Spinal cord (tissue), 10 donors: ENCODE data around the gene TMEM217. TPM values are rescaled to one million over a fixed set of nuclear protein-coding genes. Genes with fewer than 3 reads are reported as not detected.

Source experiments
- DNase-seq, 6 donors: peaks; one replicate each; pipeline versions ENCODE4 v3.0.0 to v3.0.0-alpha.2; 2013 to 2015; ENCODE audit warnings: low spot score in 6 of 6, low read depth in 4 of 6
- H3K27ac ChIP-seq: one replicate; pipeline ENCODE4 v1.5.1; 2013; ENCODE audit warnings: low read depth, low read length, control low read depth
- H3K27me3 ChIP-seq: one replicate; pipeline ENCODE4 v1.6.1; 2013; ENCODE audit warnings: low read length; ENCODE audit not compliant: control insufficient read depth, insufficient read depth
- H3K36me3 ChIP-seq: one replicate; pipeline ENCODE4 v1.6.1; 2013; ENCODE audit warnings: low read length; ENCODE audit not compliant: control insufficient read depth, insufficient read depth
- H3K4me1 ChIP-seq: one replicate; pipeline ENCODE4 v1.6.1; 2013; ENCODE audit warnings: low read length; ENCODE audit not compliant: control insufficient read depth, insufficient read depth
- H3K4me3 ChIP-seq: one replicate; pipeline ENCODE4 v1.5.1; 2013; ENCODE audit warnings: low read depth, low read length, control low read depth
- H3K9me3 ChIP-seq: one replicate; pipeline ENCODE4 v1.6.1; 2013; ENCODE audit warnings: low read length; ENCODE audit not compliant: control insufficient read depth, insufficient read depth
- WGBS: methylation state at CpG from one replicate; pipeline ENCODE4 v1.1.5; 2013; ENCODE audit warnings: missing lambda C conversion rate; ENCODE audit not compliant: insufficient coverage; 5-methylcytosine and 5-hydroxymethylcytosine counted together
- polyA plus RNA-seq, 2 donors: library from polyadenylated mRNA; unstranded; fragments of 120-200 nt; gene quantifications; one replicate each; pipeline ENCODE4 v1.2.1, GENCODE V29; 2013; ENCODE audit not compliant: insufficient read length in 2 of 2
- total RNA-seq, 2 donors: library from RNA; depleted of rRNA in 1 of 2; stranded (reverse); fragments of 120-200 nt in 1 of 2; fragments of >200 nt in 1 of 2; gene quantifications; one replicate each; pipeline versions ENCODE4 v1.2.3 to v1.2.4, GENCODE V29; 2013 to 2014
- donor health status: healthy.

The TMEM217 gene
- total and polyA plus RNA-seq, 4 donors = 0.71 to 1.6 (median 1.3) TPM

DNA sequence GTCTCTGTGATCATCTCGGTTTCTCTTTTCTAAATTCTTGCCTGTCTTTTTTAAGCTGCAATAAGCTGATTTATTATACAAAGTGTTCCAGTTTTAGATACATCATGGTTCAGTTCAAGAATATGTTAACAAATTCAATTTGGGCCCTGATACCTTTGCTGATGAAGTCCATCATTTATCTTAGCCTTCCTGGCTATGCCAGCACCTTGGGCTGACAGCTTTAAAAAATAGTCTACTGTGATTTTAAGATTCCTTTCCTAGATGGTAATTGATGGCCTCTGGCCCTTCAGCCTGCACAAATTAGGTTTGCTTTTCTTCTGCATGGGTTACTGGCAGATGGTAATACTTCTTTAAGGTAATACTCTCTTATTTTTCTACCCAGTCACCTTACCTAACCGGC lies 7.1 kb upstream of the TMEM217 start:
- peak in 1 of 6 donors; percentile 51 for DNase-seq
- H3K9me3 ChIP-seq = no peaks in the 10 kb centered on the region
- no peak overlapping the region for H3K4me3 ChIP-seq
- no CpG with 5 or more reads among the region's 2 CpGs for WGBS
- no peaks in the 10 kb centered on the region for H3K27me3 ChIP-seq
- no peak overlapping the region for H3K27ac ChIP-seq
- H3K4me1 ChIP-seq = no peaks in the 10 kb centered on the region
- peaks cover 3% of the 10 kb centered on the region for H3K36me3 ChIP-seq

DNA sequence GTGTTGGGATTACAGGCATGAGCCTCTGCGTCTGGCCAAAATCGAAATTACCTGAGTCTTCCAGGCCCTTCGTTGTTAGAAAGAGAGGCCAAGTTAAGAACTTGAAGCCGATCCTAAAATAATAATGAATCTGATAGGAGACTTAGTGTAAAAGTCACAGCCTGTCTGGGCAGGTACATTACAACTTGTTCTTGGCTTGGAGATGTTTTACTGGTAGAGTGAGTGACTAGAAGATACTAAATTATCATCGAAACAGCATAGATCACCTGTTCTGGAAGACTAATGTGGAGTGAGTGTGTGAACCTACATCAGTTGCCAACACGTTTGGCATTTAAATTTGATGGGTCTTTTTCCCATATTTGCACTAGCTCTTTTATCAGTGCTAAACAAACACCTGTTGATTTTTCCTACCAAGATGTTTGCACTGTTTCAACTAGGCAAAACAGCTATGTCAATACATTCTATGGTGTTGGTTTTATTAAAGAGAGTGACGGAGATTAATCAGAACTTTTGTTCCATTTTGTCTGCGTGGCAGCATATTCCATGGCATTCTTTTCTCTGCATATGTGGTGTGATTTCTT lies 4.6 kb upstream of the TMEM217 start:
- Histone ChIP-seq H3K27me3 (no peaks in the 10 kb centered on the region), H3K27ac (no peak overlapping the region), H3K4me3 (no peak overlapping the region), H3K36me3 (peaks cover 3% of the 10 kb centered on the region), H3K4me1 (peaks cover 3% of the 10 kb centered on the region), H3K9me3 (no peaks in the 10 kb centered on the region)
- DNase-seq = no peak
- 80% methylated on average over 1 of the region's 8 CpGs for WGBS

DNA sequence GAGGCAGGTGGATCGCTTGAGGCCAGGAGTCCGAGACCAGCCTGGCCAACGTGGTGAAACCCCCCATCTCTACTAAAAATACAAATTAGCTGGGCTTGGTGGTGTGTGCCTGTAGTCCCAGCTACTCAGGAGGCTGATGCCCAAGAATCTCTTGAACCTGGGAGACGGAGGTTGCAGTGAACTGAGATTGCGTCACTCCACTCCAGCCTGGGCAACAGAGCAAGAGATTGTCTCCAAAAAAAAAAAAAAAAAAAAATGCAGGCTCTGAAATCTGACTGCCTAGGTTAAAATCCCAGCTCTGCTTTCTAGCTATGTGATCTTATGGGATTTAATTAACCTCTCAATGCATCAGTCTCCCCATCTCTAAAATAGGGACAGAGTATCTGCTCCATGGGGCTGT lies 3.3 kb upstream of the TMEM217 start:
- Histone ChIP-seq H3K4me1 (peaks cover 3% of the 10 kb centered on the region), H3K27ac (no peak overlapping the region), H3K9me3 (no peaks in the 10 kb centered on the region), H3K36me3 (peaks cover 3% of the 10 kb centered on the region), H3K27me3 (no peaks in the 10 kb centered on the region), H3K4me3 (no peak overlapping the region)
- DNase-seq = no peak
- 100% methylated on average over 2 of the region's 5 CpGs for WGBS

DNA sequence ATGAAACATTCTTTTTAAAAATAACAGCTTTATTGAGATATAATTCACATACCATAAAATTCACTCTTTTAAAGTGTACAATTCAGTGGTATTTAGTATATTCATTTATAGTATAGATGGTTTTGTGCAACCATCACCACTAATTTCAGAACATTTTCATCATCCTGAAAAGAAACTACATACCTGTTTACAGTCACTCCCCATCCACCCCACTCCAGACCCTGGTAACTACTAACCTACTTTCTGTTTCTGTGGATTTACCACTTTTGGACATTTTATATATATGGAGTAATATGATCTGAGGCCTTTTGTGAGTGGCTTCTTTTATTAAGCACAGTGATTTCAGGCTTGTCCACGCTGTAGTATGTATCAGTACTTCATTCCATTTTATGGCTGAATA lies 2.5 kb upstream of the TMEM217 start:
- Histone ChIP-seq H3K36me3 (peaks cover 3% of the 10 kb centered on the region), H3K4me3 (no peak overlapping the region), H3K27me3 (peaks cover 2% of the 10 kb centered on the region), H3K9me3 (no peaks in the 10 kb centered on the region), H3K27ac (no peak overlapping the region), H3K4me1 (peaks cover 3% of the 10 kb centered on the region)
- no CpG with 5 or more reads among the region's 1 CpG for WGBS
- DNase-seq = no peak

DNA sequence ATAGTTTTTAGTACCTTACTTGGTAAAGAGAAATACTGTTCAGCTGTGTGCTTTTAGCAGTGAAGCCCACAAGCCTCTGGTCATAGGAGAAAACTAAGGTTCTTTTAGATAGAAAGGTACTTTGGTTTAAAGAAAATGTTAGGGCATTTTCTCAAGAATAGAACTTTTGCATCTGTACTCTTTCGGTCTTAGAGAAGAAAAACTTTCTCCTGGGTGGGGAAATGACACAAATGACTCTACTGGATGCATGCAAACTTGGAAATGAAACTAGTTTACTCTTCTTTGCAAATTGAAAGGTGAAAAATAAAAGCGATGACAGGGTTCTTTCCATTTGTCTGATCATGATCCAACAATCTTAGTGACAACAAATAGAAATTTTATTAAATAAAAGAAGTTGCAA lies 2.1 kb upstream of the TMEM217 start:
- H3K9me3 ChIP-seq = no peaks in the 10 kb centered on the region
- H3K27me3 ChIP-seq = peaks cover 2% of the 10 kb centered on the region
- H3K4me1 ChIP-seq = peaks cover 3% of the 10 kb centered on the region
- peaks cover 3% of the 10 kb centered on the region for H3K36me3 ChIP-seq
- no peak for DNase-seq
- H3K4me3 ChIP-seq = no peak overlapping the region
- H3K27ac ChIP-seq = no peak overlapping the region
- WGBS = no CpG with 5 or more reads among the region's 2 CpGs

DNA sequence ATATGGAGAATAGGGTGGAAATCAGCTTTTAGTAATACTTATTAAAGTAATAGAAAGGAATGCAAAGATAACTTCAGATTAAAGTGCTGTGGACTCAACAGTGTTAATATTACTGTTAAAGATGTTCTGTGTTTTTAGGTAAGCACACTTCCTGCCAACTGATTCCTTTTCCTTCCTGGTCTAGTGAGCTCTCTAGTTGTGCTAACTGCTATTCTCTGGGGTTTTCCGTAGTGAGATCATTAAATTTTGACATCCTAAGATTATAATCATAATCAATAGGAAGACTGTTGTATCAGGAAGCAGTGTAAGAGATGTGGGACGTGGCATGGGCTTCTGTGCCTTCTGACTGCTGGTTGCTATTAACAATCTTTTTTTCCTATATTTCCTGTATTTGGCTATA lies 1.2 kb upstream of the TMEM217 start:
- WGBS = no CpG with 5 or more reads among the region's 2 CpGs
- Histone ChIP-seq H3K36me3 (peaks cover 3% of the 10 kb centered on the region), H3K27ac (no peak overlapping the region), H3K4me3 (no peak overlapping the region), H3K9me3 (no peaks in the 10 kb centered on the region), H3K27me3 (peaks cover 2% of the 10 kb centered on the region), H3K4me1 (peaks cover 3% of the 10 kb centered on the region)
- no peak for DNase-seq

DNA sequence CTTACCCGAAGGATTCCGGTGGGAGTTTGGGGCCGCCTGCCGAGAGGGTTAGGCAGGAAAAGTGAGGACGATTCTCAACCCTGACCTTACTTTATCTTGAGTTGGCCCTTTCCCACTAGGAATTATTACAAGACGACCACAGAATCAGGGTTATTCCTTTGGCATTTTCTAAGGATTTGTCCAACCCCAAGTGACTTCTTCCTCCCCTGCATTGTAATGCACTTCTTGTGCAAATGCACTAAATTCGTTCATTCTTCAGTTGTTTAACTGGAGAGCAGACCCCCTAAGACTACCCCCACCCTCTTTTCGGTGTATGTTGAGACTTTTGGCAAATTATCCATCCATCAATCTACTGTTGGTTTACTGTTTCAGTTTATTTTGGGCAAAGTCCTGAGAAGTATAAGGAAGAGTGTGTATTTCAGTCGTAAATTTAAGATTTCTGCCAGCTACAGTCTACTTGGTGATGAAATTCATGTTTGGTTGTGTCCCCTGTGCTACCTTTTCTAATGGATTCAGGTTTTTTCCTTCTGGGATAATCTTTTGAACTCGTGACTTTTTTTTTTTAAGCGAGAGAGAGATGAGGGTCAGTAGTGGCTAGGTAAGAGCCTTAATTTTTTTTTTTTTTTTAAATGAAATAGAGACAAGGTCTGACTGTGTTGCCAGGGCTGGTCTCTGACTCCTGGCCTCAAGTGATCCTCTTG lies 611 bp upstream of the TMEM217 start:
- DNase-seq = no peak
- Histone ChIP-seq H3K27me3 (peaks cover 2% of the 10 kb centered on the region), H3K36me3 (peaks cover 3% of the 10 kb centered on the region), H3K27ac (peak overlapping the region; percentile 93), H3K4me3 (peak overlapping the region; percentile 97), H3K4me1 (peaks cover 3% of the 10 kb centered on the region), H3K9me3 (no peaks in the 10 kb centered on the region)
- 13% methylated on average over 7 of the region's 11 CpGs for WGBS

DNA sequence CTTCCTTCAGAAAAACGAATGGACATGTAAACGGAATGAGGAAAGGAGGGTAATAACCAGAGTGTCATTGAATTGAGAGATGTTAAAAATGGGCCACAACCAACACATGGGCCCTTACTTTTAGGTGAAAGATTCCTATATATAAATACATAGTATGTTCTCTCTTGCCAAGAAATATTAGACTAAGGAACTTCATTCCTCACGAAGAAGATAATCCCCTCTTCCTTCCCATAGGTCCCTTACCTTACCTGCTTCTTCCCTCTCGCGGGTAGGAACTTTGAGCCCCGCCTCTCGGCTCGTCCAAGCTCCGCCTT lies 667 bp downstream of the TMEM217 start:
- no peaks in the 10 kb centered on the region for H3K9me3 ChIP-seq
- peak overlapping the region; percentile 93 for H3K27ac ChIP-seq
- WGBS = 1% methylated on average over 7 of the region's 9 CpGs
- peaks cover 3% of the 10 kb centered on the region for H3K36me3 ChIP-seq
- H3K4me3 ChIP-seq = peak overlapping the region; percentile 97
- DNase-seq = no peak
- peaks cover 2% of the 10 kb centered on the region for H3K27me3 ChIP-seq
- peaks cover 3% of the 10 kb centered on the region for H3K4me1 ChIP-seq

DNA sequence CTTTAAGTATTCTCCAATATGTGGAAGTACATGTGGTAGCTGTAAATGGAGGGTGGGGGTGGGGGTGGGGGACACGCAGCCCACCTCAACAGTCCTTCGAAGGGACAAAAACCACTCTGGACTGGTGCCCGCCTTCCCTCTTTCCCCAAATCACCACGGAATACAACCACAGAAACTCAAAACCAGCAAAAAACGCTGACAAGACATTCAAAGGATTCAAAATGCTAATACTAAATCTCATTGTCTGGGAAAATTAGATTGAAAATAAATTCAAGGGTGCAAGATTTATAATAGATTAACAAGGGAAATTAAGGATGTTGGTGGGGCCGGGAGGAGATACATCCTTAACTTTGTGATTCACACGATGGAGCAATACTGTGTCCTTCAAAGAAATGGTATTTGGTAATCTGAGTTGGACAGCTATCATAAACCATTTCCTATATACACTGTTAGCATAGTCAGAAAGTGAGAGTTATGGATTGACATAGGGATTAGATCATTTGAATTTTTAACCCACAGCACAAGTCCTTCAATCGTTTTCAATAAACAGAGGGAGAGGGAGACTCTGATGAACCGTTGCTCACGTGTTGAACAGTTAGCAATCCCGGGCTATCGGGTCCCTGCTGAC lies 1.1 kb downstream of the TMEM217 start:
- Histone ChIP-seq H3K4me1 (peaks cover 3% of the 10 kb centered on the region), H3K27ac (no peak overlapping the region), H3K36me3 (peaks cover 3% of the 10 kb centered on the region), H3K4me3 (peak overlapping the region; percentile 97), H3K27me3 (peaks cover 2% of the 10 kb centered on the region), H3K9me3 (no peaks in the 10 kb centered on the region)
- no peak for DNase-seq
- 20% methylated on average over 1 of the region's 12 CpGs for WGBS

DNA sequence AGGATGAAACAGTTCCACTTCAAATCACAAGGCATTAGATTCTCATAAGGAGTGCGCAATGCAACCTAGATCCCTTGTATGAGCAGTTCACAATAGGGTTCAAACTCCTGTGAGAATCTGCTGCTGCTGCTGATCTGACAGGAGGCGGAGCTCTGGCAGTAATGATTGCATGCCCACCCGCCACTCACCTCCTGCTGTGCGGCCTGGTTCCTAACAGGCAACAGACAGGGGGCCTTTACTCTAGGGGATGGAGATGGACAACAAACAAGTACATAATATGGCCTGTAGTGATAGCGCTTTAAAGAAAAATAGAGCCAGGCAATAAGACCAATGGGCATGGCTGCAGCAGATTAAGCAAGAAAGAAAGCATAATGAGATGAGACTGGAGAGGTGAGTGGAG lies 3.1 kb downstream of the TMEM217 start:
- peaks cover 2% of the 10 kb centered on the region for H3K27me3 ChIP-seq
- no peak for DNase-seq
- no peaks in the 10 kb centered on the region for H3K9me3 ChIP-seq
- no peaks in the 10 kb centered on the region for H3K36me3 ChIP-seq
- no peak overlapping the region for H3K4me3 ChIP-seq
- WGBS = 60% methylated on average over 3 of the region's 5 CpGs
- peaks cover 3% of the 10 kb centered on the region for H3K4me1 ChIP-seq
- H3K27ac ChIP-seq = no peak overlapping the region
